Measurements from ENCODE around the gene AHI1.
A peak's percentile ranks its signal among the peaks of the same experiment; 100 is the strongest.

AHI1 gene

DNA sequence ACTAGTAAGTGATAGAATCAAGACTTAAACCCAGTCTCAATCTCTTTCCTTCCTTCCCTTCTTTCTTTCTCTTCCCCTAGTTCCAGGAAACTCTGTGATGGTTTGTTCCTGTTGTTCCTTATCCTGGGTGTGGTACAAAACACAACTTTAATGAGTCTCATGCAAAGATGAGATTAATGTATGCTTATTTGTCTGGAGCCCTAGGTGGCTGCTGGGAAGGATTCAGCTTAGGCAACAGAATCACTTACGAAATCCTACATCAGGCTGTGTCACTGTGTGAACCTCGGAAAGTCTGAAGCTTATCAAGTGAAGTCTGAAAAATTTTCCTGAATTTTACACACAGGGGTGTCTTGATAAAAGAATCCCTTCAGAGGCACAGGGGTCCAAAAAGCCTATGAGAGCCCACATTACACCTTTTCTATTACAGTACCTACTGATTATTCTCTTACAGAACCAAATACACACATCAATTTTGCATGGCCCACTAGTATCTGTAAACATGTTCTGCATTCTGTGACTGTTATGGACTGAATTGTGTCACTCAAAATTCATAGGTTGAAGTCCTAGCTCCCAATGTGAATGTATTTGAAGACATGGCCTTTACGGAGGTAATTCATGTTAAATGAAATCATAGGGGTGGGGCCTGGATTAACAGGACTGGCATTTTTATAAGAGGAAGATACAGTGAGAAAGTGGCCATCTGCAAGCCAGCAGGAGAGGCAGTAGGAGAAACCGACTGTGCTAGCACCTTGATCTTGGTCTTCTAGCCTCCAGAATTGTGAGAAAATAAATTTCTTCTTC is 171.7 kb downstream of the AHI1 start:
- no peak overlapping the region for H3K4me2 ChIP-seq
- H3K27ac ChIP-seq = no peak overlapping the region
- H3K79me2 ChIP-seq (ENCODE audit: insufficient read depth, low read depth) = no peaks in the 10 kb centered on the region
- no peaks in the 10 kb centered on the region for H3K27me3 ChIP-seq (ENCODE audit: insufficient read depth, low read depth)
- no peak overlapping the region for H3K4me3 ChIP-seq (IDR thresholded peaks at IDR 0.05; ENCODE audit: insufficient read depth, low read depth, low read length)
- H3K36me3 ChIP-seq (ENCODE audit: insufficient read depth) = no peaks in the 10 kb centered on the region
- no peak overlapping the region for H2AFZ ChIP-seq (ENCODE audit: low read depth)
- no peak overlapping the region for H3K9ac ChIP-seq
- peaks cover 43% of the 10 kb centered on the region for H3K4me1 ChIP-seq (ENCODE audit: low read depth, poor library complexity, severe bottlenecking)
- no peak for TF ChIP-seq CTCF (conservative IDR thresholded peaks at IDR 0.05; ENCODE audit: low read depth, low read length)
- no peaks in the 10 kb centered on the region for H4K20me1 ChIP-seq (ENCODE audit: insufficient read depth)

GRCh38 chr6:135324531-135324930 is 173.0 kb downstream of the AHI1 start:
- Histone ChIP-seq H3K36me3 (ENCODE audit: insufficient read depth) (no peaks in the 10 kb centered on the region), H3K27ac (no peak overlapping the region), H2AFZ (ENCODE audit: low read depth) (no peak overlapping the region), H3K27me3 (ENCODE audit: insufficient read depth, low read depth) (no peaks in the 10 kb centered on the region), H3K79me2 (ENCODE audit: insufficient read depth, low read depth) (no peaks in the 10 kb centered on the region), H3K4me2 (no peak overlapping the region), H3K4me1 (ENCODE audit: low read depth, poor library complexity, severe bottlenecking) (peaks cover 42% of the 10 kb centered on the region), H3K4me3 (IDR thresholded peaks at IDR 0.05; ENCODE audit: insufficient read depth, low read depth, low read length) (no peak overlapping the region), H3K9ac (no peak overlapping the region), H4K20me1 (ENCODE audit: insufficient read depth) (no peaks in the 10 kb centered on the region)
- TF ChIP-seq CTCF (conservative IDR thresholded peaks at IDR 0.05; ENCODE audit: low read depth, low read length) = no peak

GRCh38 chr6:135323979-135324378 is 173.6 kb downstream of the AHI1 start:
- no peaks in the 10 kb centered on the region for H3K27me3 ChIP-seq (ENCODE audit: insufficient read depth, low read depth)
- H2AFZ ChIP-seq (ENCODE audit: low read depth) = no peak overlapping the region
- H3K36me3 ChIP-seq (ENCODE audit: insufficient read depth) = no peaks in the 10 kb centered on the region
- H4K20me1 ChIP-seq (ENCODE audit: insufficient read depth) = no peaks in the 10 kb centered on the region
- no peak overlapping the region for H3K9ac ChIP-seq
- H3K4me1 ChIP-seq (ENCODE audit: low read depth, poor library complexity, severe bottlenecking) = peaks cover 42% of the 10 kb centered on the region
- H3K27ac ChIP-seq = peak overlapping the region; percentile 29; the same call in 1 of the 2 replicates
- H3K79me2 ChIP-seq (ENCODE audit: insufficient read depth, low read depth) = no peaks in the 10 kb centered on the region
- no peak overlapping the region for H3K4me3 ChIP-seq (IDR thresholded peaks at IDR 0.05; ENCODE audit: insufficient read depth, low read depth, low read length)
- H3K4me2 ChIP-seq = peak overlapping the region; percentile 70
- no peak for TF ChIP-seq CTCF (conservative IDR thresholded peaks at IDR 0.05; ENCODE audit: low read depth, low read length)

GRCh38 chr6:135323202-135323668 is 174.3 kb downstream of the AHI1 start:
- Histone ChIP-seq H2AFZ (ENCODE audit: low read depth) (peak overlapping the region; percentile 16; the same call in 1 of the 2 replicates), H3K4me2 (peak overlapping the region; percentile 70), H3K36me3 (ENCODE audit: insufficient read depth) (no peaks in the 10 kb centered on the region), H3K9ac (no peak overlapping the region), H4K20me1 (ENCODE audit: insufficient read depth) (no peaks in the 10 kb centered on the region), H3K27me3 (ENCODE audit: insufficient read depth, low read depth) (no peaks in the 10 kb centered on the region), H3K4me3 (IDR thresholded peaks at IDR 0.05; ENCODE audit: insufficient read depth, low read depth, low read length) (no peak overlapping the region), H3K27ac (peak overlapping the region; percentile 29; the same call in 1 of the 2 replicates), H3K4me1 (ENCODE audit: low read depth, poor library complexity, severe bottlenecking) (peaks cover 42% of the 10 kb centered on the region), H3K79me2 (ENCODE audit: insufficient read depth, low read depth) (no peaks in the 10 kb centered on the region)
- TF ChIP-seq CTCF (conservative IDR thresholded peaks at IDR 0.05; ENCODE audit: low read depth, low read length) = no peak

All from KMS-11 (cell line).